GM12891 (cell line): ENCODE data around the gene CORO2B.

Experiments used
- POLR2A ChIP-seq: IDR thresholded peaks from 2 replicates; pipeline ENCODE4 v1.6.1; 2011; ENCODE audit warnings: low read depth, low read length, control low read depth
- TAF1 ChIP-seq: IDR thresholded peaks from 2 replicates; pipeline ENCODE4 v1.6.1; 2011; ENCODE audit warnings: low read depth, low read length, control low read depth

DNA sequence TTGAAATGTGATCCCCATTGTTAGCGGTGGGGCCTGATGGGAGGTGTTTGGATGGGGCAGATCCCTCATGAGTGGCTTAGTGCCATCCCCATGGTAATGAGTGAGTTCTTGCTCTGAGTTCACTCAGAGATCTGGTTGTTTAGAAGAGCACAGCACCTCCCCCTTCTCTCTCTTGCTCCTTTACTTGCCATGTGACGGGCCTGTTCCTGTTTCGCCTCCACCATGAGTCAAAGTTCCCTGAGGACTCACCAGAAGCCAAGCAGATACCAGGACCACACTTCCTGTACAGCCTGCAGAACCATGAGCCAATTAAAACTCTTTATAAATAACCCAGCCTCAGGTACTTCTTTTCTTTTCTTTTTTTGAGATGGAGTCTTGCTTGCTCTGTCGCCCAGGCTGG, 195.3 kb downstream of the CORO2B start:
- TF ChIP-seq TAF1 (no peak), POLR2A (no peak)
